GM19238 (cell line): ENCODE results near the gene AP3B2.
A peak's percentile ranks its signal among the peaks of the same experiment; 100 is the strongest.
"Not testable (repeated sequence)": the region's sequence is repeated elsewhere in the genome, so short reads cannot be mapped to it uniquely, and the experiment has no call there.

ENCODE experiments used
- DNase-seq: peaks from one replicate; pipeline ENCODE4 v3.0.0; 2011; ENCODE audit warnings: low spot score; ENCODE audit not compliant: insufficient read length

Gene AP3B2

GRCh38 chr15:82649226-82649999 lies 60.3 kb downstream of the AP3B2 start:
- DNase-seq, result no peak

- no peak for DNase-seq
Measured at GRCh38 chr15:82648257-82649103, 61.2 kb downstream of the AP3B2 start.

- peak; percentile 32 for DNase-seq
Measured at GRCh38 chr15:82647835-82648256, 61.8 kb downstream of the AP3B2 start.

GRCh38 chr15:82647045-82647834 lies 62.4 kb downstream of the AP3B2 start, which contains the start of gene CPEB1:
Gene CPEB1 (minus strand): TSS chr15:82647363. CDS start chr15:82628459, 18,904 bp downstream.
- DNase-seq, result no peak

- no peak for DNase-seq
Measured at GRCh38 chr15:82646250-82647044, 63.2 kb downstream of the AP3B2 start.

DNA sequence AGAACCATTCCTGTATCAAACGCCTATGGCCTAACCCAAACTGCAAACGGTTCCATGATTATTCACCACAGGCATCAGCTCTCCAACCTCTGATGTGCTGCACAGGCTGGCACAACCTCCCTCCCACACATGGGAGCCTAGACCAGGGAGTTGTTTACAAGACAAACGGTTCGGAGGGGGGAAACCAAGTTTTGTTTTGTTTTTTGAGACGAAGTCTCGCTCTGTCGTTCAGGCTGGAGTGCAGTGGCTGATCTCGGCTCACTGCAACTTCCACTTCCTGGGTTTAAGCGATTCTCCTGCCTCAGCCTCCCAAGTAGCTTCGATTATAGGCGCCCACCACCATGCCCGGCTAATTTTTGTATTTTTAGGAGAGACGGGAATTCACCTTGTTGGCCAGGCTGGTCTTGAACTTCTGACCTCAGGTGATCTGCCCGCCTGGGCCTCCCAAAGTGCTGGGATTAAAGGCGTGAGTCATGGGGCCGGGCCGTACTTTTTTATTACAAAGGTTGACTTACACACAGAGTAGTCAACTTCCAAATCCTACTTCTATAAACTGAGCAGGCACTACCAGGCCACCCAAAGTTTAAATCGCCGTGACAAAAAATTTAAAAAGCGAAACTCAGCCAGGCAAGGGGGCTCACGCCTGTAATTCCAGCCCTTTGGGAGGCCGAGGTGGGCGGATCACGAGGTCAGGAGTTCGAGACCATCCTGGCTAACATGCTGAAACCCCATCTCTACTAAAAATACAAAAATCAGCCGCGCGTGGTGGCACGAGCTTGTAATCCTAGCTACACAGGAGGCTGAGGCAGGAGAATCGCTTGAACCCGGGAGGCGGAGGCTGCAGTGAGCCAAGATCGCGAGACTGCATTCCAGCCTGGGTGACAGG lies 64.5 kb downstream of the AP3B2 start:
- DNase-seq, result not testable (repeated sequence)

DNA sequence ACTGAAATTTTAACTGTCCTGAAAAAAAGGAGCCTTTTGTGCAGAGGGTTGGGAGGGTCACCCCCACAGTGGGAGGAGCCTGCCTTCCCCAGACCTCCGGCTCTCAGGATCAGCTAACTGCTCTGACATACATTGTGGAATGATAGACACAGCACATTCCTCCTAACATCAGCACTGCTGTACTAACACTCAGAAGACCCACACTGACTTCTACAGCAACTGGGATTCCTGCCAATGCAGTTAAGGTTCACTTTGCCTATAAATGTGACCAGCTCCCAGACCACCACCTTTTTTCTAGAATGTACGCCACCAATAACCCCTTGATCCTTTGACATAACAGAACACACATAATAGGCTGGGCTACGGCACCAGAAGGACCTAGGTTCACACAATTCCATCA lies 65.7 kb downstream of the AP3B2 start:
- no peak for DNase-seq

DNA sequence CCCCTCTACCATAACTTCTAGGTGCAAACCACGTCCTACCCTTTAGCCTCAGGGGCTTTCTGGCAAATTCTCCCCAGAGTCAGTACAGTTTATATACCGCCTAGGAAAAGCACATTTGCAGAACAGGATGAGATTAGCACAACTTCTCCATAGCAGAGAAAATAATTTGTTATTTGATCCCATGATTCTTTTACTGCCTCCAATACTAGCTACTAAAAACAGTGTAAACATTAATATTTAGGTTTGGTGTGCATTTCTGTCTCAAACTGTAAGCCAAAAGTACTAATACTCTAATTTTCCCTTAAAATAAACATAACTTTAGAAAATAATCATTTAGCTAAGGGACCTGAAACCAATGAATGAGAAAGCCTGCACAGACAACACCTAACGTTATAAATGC lies 67.0 kb downstream of the AP3B2 start:
- no peak for DNase-seq

DNA sequence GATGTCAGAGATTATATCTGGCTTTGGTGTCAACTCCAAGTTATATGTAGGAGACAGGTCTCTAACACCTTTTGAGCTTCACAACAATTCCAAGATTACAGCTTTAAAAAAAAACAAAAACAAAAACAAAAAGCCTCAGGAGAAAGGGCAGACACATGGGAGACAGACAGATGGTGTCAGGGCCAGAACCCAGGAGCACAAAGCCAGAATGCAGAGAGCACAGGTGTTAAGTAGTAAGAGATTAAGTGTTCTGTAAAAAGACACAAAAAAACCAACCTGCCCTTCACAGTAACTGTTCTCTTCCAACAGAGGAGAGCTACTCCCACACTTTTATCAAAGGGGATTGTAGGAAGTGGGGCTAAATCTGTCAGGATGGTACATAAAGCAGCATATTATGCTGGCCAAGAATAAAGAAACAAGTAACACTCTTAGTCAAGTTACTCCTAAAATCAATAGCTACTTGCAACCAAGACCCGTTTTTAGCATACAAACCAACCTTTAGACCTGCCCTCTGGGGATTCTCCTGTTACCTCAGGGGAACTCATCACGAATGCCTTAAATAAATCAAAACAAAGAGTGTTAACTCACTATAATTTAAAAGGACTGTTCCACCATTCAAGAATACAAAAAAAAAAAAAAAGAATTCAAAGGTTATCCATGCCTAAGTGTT lies 68.4 kb downstream of the AP3B2 start:
- no peak for DNase-seq

GRCh38 chr15:82640672-82641071 lies 69.0 kb downstream of the AP3B2 start:
- DNase-seq, result no peak

GRCh38 chr15:82635798-82636197 lies 73.9 kb downstream of the AP3B2 start:
- DNase-seq, result no peak

DNA sequence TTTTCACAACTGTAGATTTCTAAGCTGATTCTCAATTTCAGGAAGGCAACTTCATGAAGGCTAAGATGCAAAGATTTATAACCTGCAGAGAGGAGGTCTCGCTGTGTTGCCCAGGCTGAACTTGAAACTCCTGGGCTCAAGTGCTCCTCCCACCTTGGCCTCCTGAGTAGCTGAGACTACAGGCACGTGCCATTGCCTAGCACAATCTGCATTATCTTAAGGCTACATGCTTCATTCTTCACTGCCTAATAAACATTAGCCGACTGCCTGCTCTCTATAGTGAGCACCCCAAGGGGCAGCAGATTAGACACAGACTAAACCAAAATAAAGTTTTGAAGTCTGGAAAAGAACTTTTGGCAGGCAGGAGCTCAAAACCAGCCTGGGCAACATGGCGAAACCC lies 79.6 kb downstream of the AP3B2 start:
- DNase-seq, result no peak

DNA sequence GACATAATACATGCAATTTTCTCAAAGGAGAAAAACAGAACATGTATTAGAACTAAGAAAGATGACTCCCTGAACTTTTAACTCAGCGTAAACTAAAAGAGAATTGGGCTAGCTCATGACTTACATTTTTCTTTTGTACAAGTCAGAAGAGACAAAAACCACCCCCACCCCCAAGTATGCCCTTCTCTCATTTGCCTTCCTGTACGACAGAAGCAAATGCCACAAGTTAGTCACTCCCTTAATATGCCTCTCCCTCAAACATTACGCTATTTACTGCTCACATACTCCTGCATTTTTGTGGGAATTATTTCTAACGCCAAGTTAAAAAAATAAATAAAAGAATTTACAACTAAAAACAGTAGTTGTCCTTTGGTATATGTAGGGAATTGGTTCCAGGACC lies 84.5 kb downstream of the AP3B2 start:
- DNase-seq, result no peak

GRCh38 chr15:82624438-82624837 lies 85.2 kb downstream of the AP3B2 start:
- DNase-seq, result no peak

- DNase-seq, result no peak
Measured at GRCh38 chr15:82624008-82624407, 85.7 kb downstream of the AP3B2 start.

GRCh38 chr15:82621970-82622369 lies 87.7 kb downstream of the AP3B2 start:
- no peak for DNase-seq

- DNase-seq, result no peak
Measured at GRCh38 chr15:82613747-82614146, 95.9 kb downstream of the AP3B2 start.

DNA sequence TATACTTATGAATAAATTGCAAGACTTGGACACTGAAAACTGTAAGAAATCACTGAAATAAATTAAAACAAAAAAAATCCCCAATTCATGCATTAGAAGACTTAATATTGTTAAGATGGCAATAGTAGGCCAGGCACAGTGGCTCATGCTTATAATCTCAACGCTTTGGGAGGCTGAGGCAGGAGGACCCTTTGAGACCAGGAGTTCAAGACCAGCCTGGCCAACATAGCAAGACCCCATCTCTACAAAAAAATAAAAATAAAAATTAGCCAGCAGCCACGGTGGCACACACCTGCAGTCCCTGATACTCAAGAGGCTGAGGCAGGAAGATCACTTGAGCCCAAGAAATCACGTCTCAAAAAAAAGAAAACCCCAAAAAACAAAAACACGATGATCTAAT lies 98.3 kb downstream of the AP3B2 start:
- DNase-seq, result no peak
